Nephron progenitor cell (in vitro differentiated cells): ENCODE data around the gene FKBP4.

Experiments used
- DNase-seq: peaks from one replicate; pipeline ENCODE4 v3.0.0; 2021
- H3K27ac Mint-ChIP-seq: 2 replicates; pipeline ENCODE4 v1.8.0; 2021; ENCODE audit warnings: mild to moderate bottlenecking, moderate library complexity, mixed read lengths
- H3K27me3 Mint-ChIP-seq: 2 replicates; pipeline ENCODE4 v1.8.0; 2021; ENCODE audit warnings: mild to moderate bottlenecking, low read depth, mixed read lengths; ENCODE audit not compliant: poor library complexity
- H3K36me3 Mint-ChIP-seq: 2 replicates; pipeline ENCODE4 v1.8.0; 2021; ENCODE audit warnings: low read depth, mixed read lengths
- H3K4me1 Mint-ChIP-seq: 2 replicates; pipeline ENCODE4 v1.8.0; 2021; ENCODE audit warnings: mixed read lengths
- H3K4me3 Mint-ChIP-seq: 2 replicates; pipeline ENCODE4 v1.8.0; 2021; ENCODE audit warnings: mild to moderate bottlenecking, moderate library complexity, mixed read lengths
- H3K9me3 Mint-ChIP-seq: 2 replicates; pipeline ENCODE4 v1.8.0; 2021; ENCODE audit warnings: mild to moderate bottlenecking, moderate library complexity, mixed read lengths
- TF ChIP-seq, protein P1 (sequence below): fragments of 200-600 bp; sonication (generic); IDR thresholded peaks from 2 replicates; pipeline ENCODE4 v1.5.0; 2021; ENCODE audit warnings: antibody characterized with exemption

The FKBP4 gene, protein sequence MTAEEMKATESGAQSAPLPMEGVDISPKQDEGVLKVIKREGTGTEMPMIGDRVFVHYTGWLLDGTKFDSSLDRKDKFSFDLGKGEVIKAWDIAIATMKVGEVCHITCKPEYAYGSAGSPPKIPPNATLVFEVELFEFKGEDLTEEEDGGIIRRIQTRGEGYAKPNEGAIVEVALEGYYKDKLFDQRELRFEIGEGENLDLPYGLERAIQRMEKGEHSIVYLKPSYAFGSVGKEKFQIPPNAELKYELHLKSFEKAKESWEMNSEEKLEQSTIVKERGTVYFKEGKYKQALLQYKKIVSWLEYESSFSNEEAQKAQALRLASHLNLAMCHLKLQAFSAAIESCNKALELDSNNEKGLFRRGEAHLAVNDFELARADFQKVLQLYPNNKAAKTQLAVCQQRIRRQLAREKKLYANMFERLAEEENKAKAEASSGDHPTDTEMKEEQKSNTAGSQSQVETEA

DNA sequence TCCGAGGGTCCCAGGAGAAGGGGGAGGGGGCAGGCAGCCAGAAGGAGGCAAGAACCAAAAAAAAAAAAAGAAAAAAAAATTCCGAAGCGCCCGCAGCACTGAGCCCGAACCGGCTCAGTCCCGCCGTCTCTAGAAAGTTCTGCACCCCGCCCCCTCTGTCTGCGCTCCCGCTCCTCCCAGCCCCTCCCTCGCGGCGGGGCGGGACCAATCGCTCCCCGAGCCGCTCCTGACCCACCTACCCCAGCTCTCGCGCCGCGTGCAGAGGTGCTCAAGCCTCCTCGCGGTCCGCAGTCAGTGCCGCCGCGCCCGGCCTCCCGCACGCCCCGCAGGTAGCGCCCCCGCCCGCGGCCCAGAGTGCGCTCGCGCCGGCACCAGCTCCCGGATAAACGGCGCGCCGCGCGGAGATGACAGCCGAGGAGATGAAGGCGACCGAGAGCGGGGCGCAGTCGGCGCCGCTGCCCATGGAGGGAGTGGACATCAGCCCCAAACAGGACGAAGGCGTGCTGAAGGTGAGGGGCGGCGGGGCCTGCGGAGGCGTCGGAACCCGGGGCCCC, at the start of gene FKBP4:
Gene FKBP4, plus strand, starts transcription at position 235 of the 554 bp plus-strand sequence. Its CDS starts 170 bp downstream, at position 405.
- Mint-ChIP-seq H3K9me3 (no peaks in the 10 kb centered on the region), H3K27ac (no peak within 1 kb of the TSS), H3K36me3 (peaks cover 32% of the 10 kb centered on the region), H3K27me3 (peaks cover 18% of the 10 kb centered on the region), H3K4me1 (peaks cover 45% of the 10 kb centered on the region), H3K4me3 (peak within 1 kb of the TSS; percentile 95)
- TF ChIP-seq, protein P1, sequence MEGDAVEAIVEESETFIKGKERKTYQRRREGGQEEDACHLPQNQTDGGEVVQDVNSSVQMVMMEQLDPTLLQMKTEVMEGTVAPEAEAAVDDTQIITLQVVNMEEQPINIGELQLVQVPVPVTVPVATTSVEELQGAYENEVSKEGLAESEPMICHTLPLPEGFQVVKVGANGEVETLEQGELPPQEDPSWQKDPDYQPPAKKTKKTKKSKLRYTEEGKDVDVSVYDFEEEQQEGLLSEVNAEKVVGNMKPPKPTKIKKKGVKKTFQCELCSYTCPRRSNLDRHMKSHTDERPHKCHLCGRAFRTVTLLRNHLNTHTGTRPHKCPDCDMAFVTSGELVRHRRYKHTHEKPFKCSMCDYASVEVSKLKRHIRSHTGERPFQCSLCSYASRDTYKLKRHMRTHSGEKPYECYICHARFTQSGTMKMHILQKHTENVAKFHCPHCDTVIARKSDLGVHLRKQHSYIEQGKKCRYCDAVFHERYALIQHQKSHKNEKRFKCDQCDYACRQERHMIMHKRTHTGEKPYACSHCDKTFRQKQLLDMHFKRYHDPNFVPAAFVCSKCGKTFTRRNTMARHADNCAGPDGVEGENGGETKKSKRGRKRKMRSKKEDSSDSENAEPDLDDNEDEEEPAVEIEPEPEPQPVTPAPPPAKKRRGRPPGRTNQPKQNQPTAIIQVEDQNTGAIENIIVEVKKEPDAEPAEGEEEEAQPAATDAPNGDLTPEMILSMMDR: no peak
- peak; percentile 88 for DNase-seq

DNA sequence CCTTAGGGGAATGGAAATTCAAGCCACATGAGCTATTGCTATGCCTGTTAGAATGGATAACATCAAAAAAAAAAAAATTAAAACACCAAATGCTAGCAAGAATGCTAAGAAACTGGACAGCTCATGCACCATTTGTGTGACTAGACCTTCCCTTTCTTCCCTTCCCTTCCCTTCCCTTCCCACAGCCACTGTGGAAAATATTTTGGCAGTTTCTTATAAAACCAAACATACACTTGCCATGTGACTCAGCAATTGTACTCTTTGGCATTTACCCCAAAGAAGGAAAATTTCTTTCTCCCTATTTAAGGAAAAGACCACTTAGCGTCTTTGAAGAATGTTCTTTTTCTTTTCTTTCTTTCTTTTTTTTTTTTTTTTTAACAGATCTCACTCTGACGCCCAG, 49.1 kb upstream of the FKBP4 start:
- H3K27ac Mint-ChIP-seq: no peak overlapping the region
- H3K4me1 Mint-ChIP-seq: no peaks in the 10 kb centered on the region
- no peak for DNase-seq
- H3K4me3 Mint-ChIP-seq: no peak overlapping the region
- peaks cover 54% of the 10 kb centered on the region for H3K27me3 Mint-ChIP-seq
- TF ChIP-seq, protein P1: no peak
- peaks cover 5% of the 10 kb centered on the region for H3K9me3 Mint-ChIP-seq
- no peaks in the 10 kb centered on the region for H3K36me3 Mint-ChIP-seq

DNA sequence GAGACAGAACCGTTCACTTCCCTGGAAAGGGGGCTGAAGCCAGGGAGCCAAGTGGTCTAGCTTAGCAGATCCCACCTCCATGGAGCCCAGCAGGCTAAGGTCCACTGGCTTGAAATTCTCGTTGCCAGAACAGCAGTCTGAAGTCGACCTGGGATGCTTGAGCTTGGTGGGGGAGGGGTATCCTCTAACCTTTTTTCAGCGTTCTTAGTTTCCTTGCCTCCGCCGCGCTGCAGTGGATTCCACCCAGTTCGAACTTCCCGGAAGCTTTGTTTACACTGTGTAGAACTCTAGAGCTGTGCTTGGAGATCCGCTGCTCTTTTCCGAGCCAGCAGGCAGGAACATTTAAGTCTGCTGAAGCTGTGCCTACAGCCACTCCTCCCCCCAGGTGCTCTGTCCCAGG, 45.2 kb upstream of the FKBP4 start:
- H3K4me1 Mint-ChIP-seq: no peaks in the 10 kb centered on the region
- H3K4me3 Mint-ChIP-seq: no peak overlapping the region
- H3K27me3 Mint-ChIP-seq: peaks cover 80% of the 10 kb centered on the region
- TF ChIP-seq, protein P1: no peak
- H3K9me3 Mint-ChIP-seq: peaks cover 8% of the 10 kb centered on the region
- no peak for DNase-seq
- H3K27ac Mint-ChIP-seq: no peak overlapping the region
- no peaks in the 10 kb centered on the region for H3K36me3 Mint-ChIP-seq

DNA sequence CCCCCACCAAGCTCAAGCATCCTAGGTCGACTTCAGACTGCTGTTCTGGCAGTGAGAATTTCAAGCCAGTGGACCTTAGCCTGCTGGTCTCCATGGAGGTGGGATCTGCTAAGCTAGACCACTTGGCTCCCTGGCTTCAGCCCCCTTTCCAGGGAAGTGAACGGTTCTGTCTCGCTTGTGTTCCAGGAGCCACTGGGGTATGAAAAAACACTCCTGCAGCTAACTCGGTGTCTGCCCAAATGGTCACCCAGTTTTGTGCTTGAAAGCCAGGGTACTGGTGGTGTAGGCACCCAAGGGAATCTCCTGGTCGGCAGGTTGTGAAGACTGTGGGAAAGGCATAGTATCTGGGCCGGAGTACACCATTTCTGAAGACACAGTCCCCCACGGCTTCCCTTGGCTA, 44.6 kb upstream of the FKBP4 start:
- no peaks in the 10 kb centered on the region for H3K36me3 Mint-ChIP-seq

DNA sequence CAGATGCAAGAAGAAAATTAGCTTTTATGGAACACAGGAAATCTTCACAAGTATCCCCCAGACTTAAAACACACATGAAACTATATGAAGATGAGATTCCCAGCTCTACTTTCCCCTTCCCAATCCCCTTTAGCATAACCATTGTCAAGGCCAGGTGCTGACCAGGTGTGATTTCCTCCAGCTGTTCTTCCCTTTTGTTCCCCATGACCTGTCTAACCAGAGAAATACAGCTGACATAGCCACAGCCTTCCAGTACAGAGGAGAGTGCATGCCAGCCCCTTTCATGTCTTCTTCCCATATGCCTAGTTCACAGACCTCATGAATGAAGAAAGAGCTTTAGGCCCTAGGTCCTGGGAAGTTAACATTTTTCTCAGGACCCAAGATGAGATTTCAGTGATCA, 43.5 kb upstream of the FKBP4 start:
- no peaks in the 10 kb centered on the region for H3K4me1 Mint-ChIP-seq

More for the DNA sequence above, 44.6 kb upstream of the FKBP4 start:
- Mint-ChIP-seq H3K27ac (no peak overlapping the region), H3K9me3 (peaks cover 8% of the 10 kb centered on the region), H3K27me3 (peaks cover 80% of the 10 kb centered on the region), H3K4me3 (no peak overlapping the region), H3K4me1 (no peaks in the 10 kb centered on the region)
- no peak for DNase-seq
- TF ChIP-seq, protein P1: no peak

More for the DNA sequence above, 43.5 kb upstream of the FKBP4 start:
- no peak for DNase-seq
- Mint-ChIP-seq H3K9me3 (peaks cover 8% of the 10 kb centered on the region), H3K27me3 (peaks cover 86% of the 10 kb centered on the region), H3K27ac (no peak overlapping the region), H3K4me3 (no peak overlapping the region), H3K36me3 (no peaks in the 10 kb centered on the region)
- TF ChIP-seq, protein P1: no peak
